AG04449 (cell line): ENCODE data around the gene GABRG3.

ENCODE experiments used
- CTCF ChIA-PET: fragments of 350-600 bp; formaldehyde crosslinking; extraction: SDS; loops from one replicate; lab custom pipeline; 2021; ENCODE audit warnings: antibody characterized with exemption; lab: Yijun Ruan, JAX
- POLR2A ChIA-PET: fragments of 400-600, 350-600 bp; formaldehyde crosslinking; extraction: SDS; loops from one replicate; lab custom pipeline; 2020; ENCODE audit warnings: antibody characterized with exemption, inconsistent platforms; lab: Yijun Ruan, JAX
- DNase-seq: peaks from one replicate; pipeline ENCODE4 v3.0.0-alpha.2; 2010; ENCODE audit warnings: low read depth, low spot score
- H3K4me3 ChIP-seq: 2 replicates; pipeline ENCODE4 v1.5.1; 2011; ENCODE audit warnings: low read depth, mild to moderate bottlenecking, control low read depth, low read length
- CTCF ChIP-seq: IDR thresholded peaks from one replicate; pipeline ENCODE4 v1.5.1; 2011; ENCODE audit warnings: mild to moderate bottlenecking, moderate library complexity, low read length, control low read depth, inconsistent platforms; ENCODE audit not compliant: insufficient read depth; ENCODE audit errors: missing control alignments

Gene GABRG3

GRCh38 chr15:27398631-27399161 is 427.7 kb downstream of the GABRG3 start:
- POLR2A ChIA-PET = no interaction called here
- CTCF ChIA-PET = no interaction called here
- DNase-seq = no peak
- H3K4me3 ChIP-seq = no peak overlapping the region
- no peak for TF ChIP-seq CTCF

- POLR2A ChIA-PET = no interaction called here
These were observed 428.3 kb downstream of the GABRG3 start for GRCh38 chr15:27399241-27399640.

GRCh38 chr15:27401471-27401870 is 430.5 kb downstream of the GABRG3 start:
- TF ChIP-seq CTCF = no peak
- H3K4me3 ChIP-seq = no peak overlapping the region
- ChIA-PET POLR2A (no interaction called here), CTCF (no interaction called here)
- no peak for DNase-seq

More at GRCh38 chr15:27399241-27399640, 428.3 kb downstream of the GABRG3 start:
- no peak overlapping the region for H3K4me3 ChIP-seq
- CTCF ChIA-PET = no interaction called here
- TF ChIP-seq CTCF = no peak
- DNase-seq = no peak

- ChIA-PET POLR2A (no interaction called here), CTCF (no interaction called here)
- H3K4me3 ChIP-seq = no peak overlapping the region
- no peak for TF ChIP-seq CTCF
- DNase-seq = no peak
These were observed 437.4 kb downstream of the GABRG3 start for GRCh38 chr15:27408428-27408827.

- no peak for TF ChIP-seq CTCF
- no peak for DNase-seq
- no peak overlapping the region for H3K4me3 ChIP-seq
- ChIA-PET POLR2A (no interaction called here), CTCF (no interaction called here)
These were observed 440.1 kb downstream of the GABRG3 start for GRCh38 chr15:27410996-27411605.

- no peak for DNase-seq
- no peak overlapping the region for H3K4me3 ChIP-seq
- TF ChIP-seq CTCF = no peak
- POLR2A ChIA-PET = no interaction called here
- CTCF ChIA-PET = no interaction called here
These were observed 441.4 kb downstream of the GABRG3 start for GRCh38 chr15:27412415-27412814.
